Measurements from ENCODE around the gene TCEAL4.

DNA sequence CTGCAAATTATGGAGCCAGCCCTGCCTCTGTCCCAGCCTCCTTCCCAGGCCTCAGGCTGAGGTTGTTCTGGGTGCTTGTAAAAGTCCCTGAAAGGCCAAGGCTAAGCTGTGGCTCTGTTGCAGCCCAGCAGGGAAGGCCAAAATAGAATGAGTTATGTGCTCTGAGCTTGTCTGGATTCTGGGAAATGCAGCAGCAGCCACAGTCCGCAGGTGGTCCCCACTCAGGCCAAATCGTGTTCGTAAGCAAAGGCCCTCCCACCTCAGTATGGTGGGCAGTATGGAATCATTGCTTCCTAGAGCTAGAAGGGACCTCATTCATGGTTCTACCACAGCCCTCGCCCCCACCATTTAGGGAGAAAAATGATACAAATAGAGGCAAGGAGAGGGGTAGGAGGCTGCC is 38.8 kb downstream of the TCEAL4 start:
- TF ChIP-seq POLR2A (IDR thresholded peaks at IDR 0.05) = no peak
- TF ChIP-seq, protein P1, sequence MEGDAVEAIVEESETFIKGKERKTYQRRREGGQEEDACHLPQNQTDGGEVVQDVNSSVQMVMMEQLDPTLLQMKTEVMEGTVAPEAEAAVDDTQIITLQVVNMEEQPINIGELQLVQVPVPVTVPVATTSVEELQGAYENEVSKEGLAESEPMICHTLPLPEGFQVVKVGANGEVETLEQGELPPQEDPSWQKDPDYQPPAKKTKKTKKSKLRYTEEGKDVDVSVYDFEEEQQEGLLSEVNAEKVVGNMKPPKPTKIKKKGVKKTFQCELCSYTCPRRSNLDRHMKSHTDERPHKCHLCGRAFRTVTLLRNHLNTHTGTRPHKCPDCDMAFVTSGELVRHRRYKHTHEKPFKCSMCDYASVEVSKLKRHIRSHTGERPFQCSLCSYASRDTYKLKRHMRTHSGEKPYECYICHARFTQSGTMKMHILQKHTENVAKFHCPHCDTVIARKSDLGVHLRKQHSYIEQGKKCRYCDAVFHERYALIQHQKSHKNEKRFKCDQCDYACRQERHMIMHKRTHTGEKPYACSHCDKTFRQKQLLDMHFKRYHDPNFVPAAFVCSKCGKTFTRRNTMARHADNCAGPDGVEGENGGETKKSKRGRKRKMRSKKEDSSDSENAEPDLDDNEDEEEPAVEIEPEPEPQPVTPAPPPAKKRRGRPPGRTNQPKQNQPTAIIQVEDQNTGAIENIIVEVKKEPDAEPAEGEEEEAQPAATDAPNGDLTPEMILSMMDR (IDR thresholded peaks at IDR 0.05 in 8 of 11, conservative IDR thresholded peaks at IDR 0.05 in 3 of 11) = no peak
- TF ChIP-seq POLR2AphosphoS5 (IDR thresholded peaks at IDR 0.05) = no peak
